ENCODE data around the gene ANKRD16. TPM values are rescaled to one million over a fixed set of nuclear protein-coding genes. Genes with fewer than 3 reads are reported as not detected.

ANKRD16 gene
- total and polyA plus RNA-seq, 2 donors (not counting 1 experiment from before 2014, with no cell fraction given), result 10.9 to 12.6 TPM

GRCh38 chr10:5924889-5925288, 35.2 kb upstream of the ANKRD16 start:
- no peaks in the 10 kb centered on the region for H3K4me1 ChIP-seq (ENCODE audit: control insufficient read depth in 2 of 2, insufficient read depth in 2 of 2, low read length in 2 of 2)
- H3K4me3 ChIP-seq (ENCODE audit: control extremely low read depth in 1 of 5, extremely low read depth in 1 of 5, insufficient read depth in 1 of 5, low read depth in 2 of 5, low read length in 4 of 5), result no peak overlapping the region
- WGBS (ENCODE audit: insufficient coverage), result 96% methylated on average over 7 of the region's 10 CpGs
- H2AFZ ChIP-seq (ENCODE audit: insufficient read depth, low read depth, low read length, poor library complexity, severe bottlenecking), result no peak overlapping the region
- no peak overlapping the region for H3K27ac ChIP-seq (ENCODE audit: low read length in 2 of 2)
- no peaks in the 10 kb centered on the region for H3K27me3 Mint-ChIP-seq
- no peaks in the 10 kb centered on the region for H3K4me1 Mint-ChIP-seq
- no peak overlapping the region for H3K4me2 ChIP-seq (replicated peaks; ENCODE audit: low read depth, low read length, poor library complexity, severe bottlenecking)
- intact Hi-C loops (cut with micrococcal nuclease), result no loop called here
- H3K79me2 ChIP-seq (ENCODE audit: control insufficient read depth, insufficient read depth, low read length), result no peaks in the 10 kb centered on the region
- DNase-seq (no peak), ATAC-seq (ENCODE audit: low read depth) (no peak)
- POLR2A ChIA-PET, result no interaction called here
- no peak overlapping the region for H3K4me3 Mint-ChIP-seq
- TF ChIP-seq EZH2 (IDR thresholded peaks at IDR 0.05; ENCODE audit: borderline replicate concordance, insufficient read depth, low read depth, low read length, poor library complexity, severe bottlenecking) (no peak), CTCF (IDR thresholded peaks at IDR 0.05) (no peak)
- no peak overlapping the region for H3K27ac Mint-ChIP-seq
- H3K9me3 ChIP-seq (ENCODE audit: control extremely low read depth in 1 of 3, control insufficient read depth in 2 of 3, insufficient read depth in 1 of 3, low read length in 2 of 3), result no peaks in the 10 kb centered on the region
- peaks cover 4 to 96% of the 10 kb centered on the region in 2 experiments for H3K36me3 ChIP-seq (replicated peaks in 1 of 2; ENCODE audit: control extremely low read depth in 1 of 2, control insufficient read depth in 1 of 2, extremely low read depth in 1 of 2, insufficient read depth in 2 of 2, low read length in 1 of 2)
- CTCF ChIA-PET, result no interaction called here
- H3K9me3 Mint-ChIP-seq (ENCODE audit: insufficient read depth), result no peaks in the 10 kb centered on the region
- H4K20me1 ChIP-seq (ENCODE audit: control insufficient read depth, insufficient read depth, low read length, poor library complexity, severe bottlenecking), result peaks cover 4% of the 10 kb centered on the region
- H3K9ac ChIP-seq (ENCODE audit: low read length), result no peak overlapping the region
- H3K27me3 ChIP-seq (replicated peaks in 1 of 4; ENCODE audit: control extremely low read depth in 1 of 4, control insufficient read depth in 3 of 4, insufficient read depth in 4 of 4, low read length in 3 of 4), result no peaks in the 10 kb centered on the region

DNA sequence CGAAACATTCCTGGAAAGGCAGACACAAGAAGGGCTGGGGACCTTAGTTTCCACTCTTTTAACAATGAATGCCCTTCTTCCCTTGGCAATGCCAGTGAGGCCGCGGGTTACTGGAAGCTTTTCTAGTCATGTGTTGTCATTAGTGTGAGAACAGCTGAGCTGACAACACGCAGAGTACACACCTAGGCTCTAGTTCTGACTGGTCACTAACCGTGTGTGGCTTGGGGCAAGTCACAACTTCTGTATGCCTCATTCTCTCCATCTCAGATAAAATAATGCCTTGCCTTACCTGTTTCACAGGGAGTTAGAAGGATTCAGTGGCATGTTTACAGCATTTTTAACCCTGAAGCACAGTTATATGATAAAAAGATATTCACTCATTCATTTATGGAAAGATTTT, 32.1 kb upstream of the ANKRD16 start:
- Mint-ChIP-seq H3K9me3 (ENCODE audit: insufficient read depth) (no peaks in the 10 kb centered on the region), H3K4me1 (no peaks in the 10 kb centered on the region), H3K27ac (no peak overlapping the region), H3K27me3 (no peaks in the 10 kb centered on the region), H3K4me3 (no peak overlapping the region)
- Histone ChIP-seq H3K79me2 (ENCODE audit: control insufficient read depth, insufficient read depth, low read length) (no peaks in the 10 kb centered on the region), H3K27me3 (replicated peaks in 1 of 4; ENCODE audit: control extremely low read depth in 1 of 4, control insufficient read depth in 3 of 4, insufficient read depth in 4 of 4, low read length in 3 of 4) (no peaks in the 10 kb centered on the region), H3K36me3 (replicated peaks in 1 of 2; ENCODE audit: control extremely low read depth in 1 of 2, control insufficient read depth in 1 of 2, extremely low read depth in 1 of 2, insufficient read depth in 2 of 2, low read length in 1 of 2) (peaks cover 7 to 92% of the 10 kb centered on the region in 2 experiments), H4K20me1 (ENCODE audit: control insufficient read depth, insufficient read depth, low read length, poor library complexity, severe bottlenecking) (peaks cover 4% of the 10 kb centered on the region), H3K9me3 (ENCODE audit: control extremely low read depth in 1 of 3, control insufficient read depth in 2 of 3, insufficient read depth in 1 of 3, low read length in 2 of 3) (no peaks in the 10 kb centered on the region), H3K4me2 (replicated peaks; ENCODE audit: low read depth, low read length, poor library complexity, severe bottlenecking) (no peak overlapping the region), H3K9ac (ENCODE audit: low read length) (no peak overlapping the region), H2AFZ (ENCODE audit: insufficient read depth, low read depth, low read length, poor library complexity, severe bottlenecking) (no peak overlapping the region), H3K27ac (ENCODE audit: low read length in 2 of 2) (no peak overlapping the region), H3K4me3 (ENCODE audit: control extremely low read depth in 1 of 5, extremely low read depth in 1 of 5, insufficient read depth in 1 of 5, low read depth in 2 of 5, low read length in 4 of 5) (no peak overlapping the region), H3K4me1 (ENCODE audit: control insufficient read depth in 2 of 2, insufficient read depth in 2 of 2, low read length in 2 of 2) (no peaks in the 10 kb centered on the region)
- DNase-seq, result no peak
- POLR2A ChIA-PET, result no interaction called here
- intact Hi-C loops (cut with micrococcal nuclease), result no loop called here
- no peak for ATAC-seq (ENCODE audit: low read depth)
- TF ChIP-seq EZH2 (IDR thresholded peaks at IDR 0.05; ENCODE audit: borderline replicate concordance, insufficient read depth, low read depth, low read length, poor library complexity, severe bottlenecking) (no peak), CTCF (IDR thresholded peaks at IDR 0.05) (no peak)
- CTCF ChIA-PET, result no interaction called here
- WGBS (ENCODE audit: insufficient coverage), result 100% methylated on average over 1 of the region's 5 CpGs

Data from B cell (primary cell).